Vagina (tissue), 2 donors: ENCODE results near the gene REC8. TPM values are rescaled to one million over a fixed set of nuclear protein-coding genes. Genes with fewer than 3 reads are reported as not detected.
A peak's percentile ranks its signal among the peaks of the same experiment; 100 is the strongest.

Experiments used
- DNase-seq, 2 donors: peaks; one replicate each; pipeline ENCODE4 v3.0.0-alpha.2; 2017; ENCODE audit errors: extremely low spot score in 2 of 2
- H3K27ac ChIP-seq: fragments of 200-600 bp; sonication (generic); one replicate; pipeline ENCODE4 v1.5.1; 2019
- H3K27me3 ChIP-seq: fragments of 200-600 bp; sonication (generic); one replicate; pipeline ENCODE4 v1.5.1; 2019
- H3K36me3 ChIP-seq, 2 donors: fragments of 200-600 bp; sonication (generic); one replicate each; pipeline ENCODE4 v1.5.1; 2017 to 2019
- H3K4me1 ChIP-seq: fragments of 200-600 bp; sonication (generic); one replicate; pipeline ENCODE4 v1.5.1; 2019
- H3K4me3 ChIP-seq, 2 donors: fragments of 200-600 bp; sonication (generic); 1 replicate in 1 of 2; 2 replicates in 1 of 2; pipeline ENCODE4 v1.5.1; 2016 to 2019
- H3K9me3 ChIP-seq: fragments of 200-600 bp; sonication (generic); one replicate; pipeline ENCODE4 v1.5.1; 2019
- POLR2A ChIP-seq, 2 donors: fragments of 450-650 bp; IDR thresholded peaks; one replicate each; pipeline ENCODE4 v1.6.1; 2017; ENCODE audit warnings: antibody characterized with exemption in 2 of 2, mild to moderate bottlenecking in 2 of 2, moderate library complexity in 2 of 2
- POLR2AphosphoS5 ChIP-seq, 2 donors: sonication (generic); formaldehyde crosslinking; IDR thresholded peaks; one replicate each; pipeline ENCODE4 v1.9.0; 2017; ENCODE audit warnings: antibody characterized with exemption in 2 of 2, mild to moderate bottlenecking in 2 of 2, low read depth in 1 of 2; ENCODE audit not compliant: insufficient read depth in 1 of 2
- intact Hi-C: fragments of 100-400 bp; cut with DNase I; formaldehyde crosslinking; loops from one replicate; pipeline ENCODE4 v1.15.1; 2023
- total RNA-seq: library from RNA; depleted of rRNA; stranded (reverse); fragments of >200 nt; gene quantifications from one replicate; pipeline ENCODE4 v1.2.3, GENCODE V29; 2016
- TF ChIP-seq, protein P1 (sequence below), 3 experiments: fragments of 450-650 bp in 2 of 3; fragments of 200-600 bp in 1 of 3; sonication (generic) in 1 of 3; IDR thresholded peaks; one replicate each; pipeline ENCODE4 v1.5.1; 2017 to 2019; ENCODE audit warnings: antibody characterized with exemption in 3 of 3, mild to moderate bottlenecking in 2 of 3, moderate library complexity in 2 of 3

Gene REC8
- total RNA-seq, 1 donor from 2014 or later = 5.9 TPM

- Histone ChIP-seq H3K36me3 (peaks cover 0 to 22% of the 10 kb centered on the region in 2 donors), H3K4me3 (no peak overlapping the region), H3K27me3 (no peaks in the 10 kb centered on the region), H3K9me3 (no peaks in the 10 kb centered on the region), H3K4me1 (peaks cover 52% of the 10 kb centered on the region), H3K27ac (no peak overlapping the region)
- DNase-seq = no peak
- TF ChIP-seq, protein P1, sequence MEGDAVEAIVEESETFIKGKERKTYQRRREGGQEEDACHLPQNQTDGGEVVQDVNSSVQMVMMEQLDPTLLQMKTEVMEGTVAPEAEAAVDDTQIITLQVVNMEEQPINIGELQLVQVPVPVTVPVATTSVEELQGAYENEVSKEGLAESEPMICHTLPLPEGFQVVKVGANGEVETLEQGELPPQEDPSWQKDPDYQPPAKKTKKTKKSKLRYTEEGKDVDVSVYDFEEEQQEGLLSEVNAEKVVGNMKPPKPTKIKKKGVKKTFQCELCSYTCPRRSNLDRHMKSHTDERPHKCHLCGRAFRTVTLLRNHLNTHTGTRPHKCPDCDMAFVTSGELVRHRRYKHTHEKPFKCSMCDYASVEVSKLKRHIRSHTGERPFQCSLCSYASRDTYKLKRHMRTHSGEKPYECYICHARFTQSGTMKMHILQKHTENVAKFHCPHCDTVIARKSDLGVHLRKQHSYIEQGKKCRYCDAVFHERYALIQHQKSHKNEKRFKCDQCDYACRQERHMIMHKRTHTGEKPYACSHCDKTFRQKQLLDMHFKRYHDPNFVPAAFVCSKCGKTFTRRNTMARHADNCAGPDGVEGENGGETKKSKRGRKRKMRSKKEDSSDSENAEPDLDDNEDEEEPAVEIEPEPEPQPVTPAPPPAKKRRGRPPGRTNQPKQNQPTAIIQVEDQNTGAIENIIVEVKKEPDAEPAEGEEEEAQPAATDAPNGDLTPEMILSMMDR (IDR thresholded peaks at IDR 0.05) = no peak
- TF ChIP-seq POLR2AphosphoS5 (IDR thresholded peaks at IDR 0.05; ENCODE audit: insufficient read depth in 1 of 2, low read depth in 1 of 2) (no peak), POLR2A (IDR thresholded peaks at IDR 0.05) (no peak)
- intact Hi-C loops = no loop called here
Observed at GRCh38 chr14:24139272-24139934, 32.5 kb upstream of the REC8 start.

DNA sequence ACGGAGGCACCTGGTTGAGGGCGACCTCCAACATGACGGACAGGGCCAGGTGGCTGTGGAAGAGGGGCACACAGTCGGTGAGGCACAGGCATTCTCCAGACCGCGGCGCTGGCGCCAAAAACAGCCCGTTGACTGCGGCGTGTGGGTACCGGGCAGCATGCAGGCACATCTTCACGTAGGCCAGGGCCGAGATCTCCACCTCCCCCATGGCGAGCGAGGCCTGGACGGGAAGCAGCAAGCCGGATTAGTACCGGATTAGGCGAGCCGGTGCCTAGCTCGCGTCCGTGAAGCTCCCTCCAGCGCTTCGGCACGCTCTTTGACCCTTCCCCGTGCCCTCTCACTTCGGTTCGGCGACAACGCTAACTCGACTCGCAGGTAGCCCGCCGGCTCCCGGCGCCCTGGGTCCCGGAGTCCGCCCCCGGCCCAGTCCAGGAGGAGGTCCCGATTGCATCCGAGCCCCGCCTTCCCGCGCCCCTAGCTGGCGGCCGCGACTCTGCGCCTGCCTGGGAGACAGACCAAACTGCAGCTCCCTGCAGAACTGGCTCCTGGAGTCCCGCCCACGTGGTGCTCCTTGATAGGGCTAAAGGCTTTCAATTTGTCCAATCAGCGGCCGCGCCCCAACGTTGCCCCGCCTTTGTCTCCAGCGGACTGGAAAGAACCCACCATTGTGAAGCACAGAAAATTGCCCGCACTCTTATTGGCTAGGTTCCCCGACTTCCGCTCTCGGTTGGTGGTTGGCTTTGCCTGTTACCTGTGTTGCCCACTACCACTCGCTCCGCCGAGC, 30.6 kb upstream of the REC8 start, which contains the start of gene EMC9:
Gene EMC9 (minus strand): TSS at position 495 of the 784 bp plus-strand sequence. CDS start 287 bp downstream, at position 208.
- TF ChIP-seq POLR2AphosphoS5 (IDR thresholded peaks at IDR 0.05; ENCODE audit: insufficient read depth in 1 of 2, low read depth in 1 of 2) (peak; percentile 94 to 96), POLR2A (IDR thresholded peaks at IDR 0.05) (peak in 1 of 2 donors; percentile 73)
- TF ChIP-seq, protein P1 (IDR thresholded peaks at IDR 0.05) = peak in 1 of 3 experiments; percentile 52
- peak; percentile 99 to 100 for DNase-seq
- peak within 1 kb of the TSS; percentile 68 to 94 for H3K4me3 ChIP-seq
- peak within 1 kb of the TSS; percentile 84 for H3K27ac ChIP-seq
- H3K4me1 ChIP-seq = peaks cover 63% of the 10 kb centered on the region
- no peaks in the 10 kb centered on the region for H3K27me3 ChIP-seq
- H3K9me3 ChIP-seq = no peaks in the 10 kb centered on the region
- peaks cover 0 to 22% of the 10 kb centered on the region in 2 donors for H3K36me3 ChIP-seq
- intact Hi-C loops = loop anchor here (2.0 kb wide), 1 partner anchor 26 kb away; the partner anchor contains the start of genes DCAF11 and NRL

- peaks cover 55% of the 10 kb centered on the region for H3K4me1 ChIP-seq
- no peak overlapping the region for H3K27ac ChIP-seq
- TF ChIP-seq POLR2AphosphoS5 (IDR thresholded peaks at IDR 0.05; ENCODE audit: insufficient read depth in 1 of 2, low read depth in 1 of 2) (no peak), POLR2A (IDR thresholded peaks at IDR 0.05) (no peak)
- TF ChIP-seq, protein P1 (IDR thresholded peaks at IDR 0.05) = no peak
- H3K4me3 ChIP-seq = no peak overlapping the region
- peaks cover 0 to 10% of the 10 kb centered on the region in 2 donors for H3K36me3 ChIP-seq
- no peaks in the 10 kb centered on the region for H3K9me3 ChIP-seq
- DNase-seq = no peak
- intact Hi-C loops = no loop called here
- H3K27me3 ChIP-seq = no peaks in the 10 kb centered on the region
Observed at GRCh38 chr14:24143511-24143910, 28.4 kb upstream of the REC8 start.

DNA sequence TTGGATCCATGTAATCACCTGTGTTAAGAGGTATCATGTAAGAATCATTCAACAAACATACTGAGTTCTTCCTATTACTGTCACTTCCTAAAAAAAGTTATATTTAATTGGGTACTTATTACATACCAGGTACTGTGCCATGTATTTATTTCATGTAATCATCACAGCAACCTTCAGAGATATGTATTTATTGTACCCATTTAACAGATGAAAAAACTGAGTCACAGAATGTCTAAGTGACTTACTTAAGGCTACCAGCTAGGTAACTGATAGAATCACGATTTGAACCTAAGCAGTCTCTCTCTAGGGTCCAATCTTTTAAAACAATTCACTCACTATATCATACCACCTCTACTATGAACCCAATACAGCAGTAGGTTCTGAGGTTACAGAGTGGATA, 27.4 kb upstream of the REC8 start:
- Histone ChIP-seq H3K27me3 (no peaks in the 10 kb centered on the region), H3K9me3 (no peaks in the 10 kb centered on the region), H3K36me3 (peaks cover 0 to 8% of the 10 kb centered on the region in 2 donors), H3K4me3 (no peak overlapping the region), H3K27ac (peak overlapping the region; percentile 87), H3K4me1 (peaks cover 55% of the 10 kb centered on the region)
- TF ChIP-seq POLR2A (IDR thresholded peaks at IDR 0.05) (no peak), POLR2AphosphoS5 (IDR thresholded peaks at IDR 0.05; ENCODE audit: insufficient read depth in 1 of 2, low read depth in 1 of 2) (no peak)
- TF ChIP-seq, protein P1 (IDR thresholded peaks at IDR 0.05) = no peak
- intact Hi-C loops = no loop called here
- no peak for DNase-seq
